ENCODE results near the gene ARMC3. TPM values are rescaled to one million over a fixed set of nuclear protein-coding genes. Genes with fewer than 3 reads are reported as not detected.

Gene ARMC3
- total and polyA plus RNA-seq, 9 of the 15 experiments (the other 6 are each of a cell fraction or from before 2014, with no cell fraction given) = 0.33 to 1.1 (median 0.62) TPM

- Histone ChIP-seq H3K27me3 (ENCODE audit: control insufficient read depth in 2 of 2, insufficient read depth in 2 of 2, low read length in 2 of 2) (no peaks in the 10 kb centered on the region), H3K79me2 (ENCODE audit: control insufficient read depth, insufficient read depth, low read length) (no peaks in the 10 kb centered on the region), H3K4me1 (replicated peaks in 1 of 2; ENCODE audit: control insufficient read depth in 2 of 2, insufficient read depth in 2 of 2, low read length in 2 of 2) (no peaks in the 10 kb centered on the region), H3K4me3 (no peak overlapping the region), H3K9me3 (replicated peaks; ENCODE audit: control insufficient read depth, insufficient read depth, low read depth, low read length) (no peaks in the 10 kb centered on the region; the same call in none of the 2 replicates), H3K27ac (ENCODE audit: extremely low read depth, low read depth, low read length) (no peak overlapping the region), H4K20me1 (replicated peaks; ENCODE audit: control insufficient read depth, insufficient read depth, low read length) (no peaks in the 10 kb centered on the region), H3K9me1 (ENCODE audit: control insufficient read depth, insufficient read depth, low read length) (no peaks in the 10 kb centered on the region), H2AFZ (ENCODE audit: low read depth, low read length) (peak overlapping the region; percentile 44), H3K4me2 (ENCODE audit: insufficient read depth, low read length) (no peak overlapping the region), H3K9ac (ENCODE audit: insufficient read depth in 1 of 2, low read depth in 2 of 2, low read length in 2 of 2) (no peak overlapping the region), H3K36me3 (ENCODE audit: control insufficient read depth, insufficient read depth, low read length) (no peaks in the 10 kb centered on the region)
- POLR2A ChIA-PET = interaction anchor here (1.0 to 1.7 kb wide), 2 partner anchors 9 to 23 kb away, joined by 3 to 4 read pairs; no protein-coding TSS in a partner anchor
- intact Hi-C loops (cut with micrococcal nuclease) (no loop called here), in situ Hi-C loops (cut with MboI) (no loop called here)
- FAIRE-seq (peak; percentile 79), DNase-seq (ENCODE audit: extremely low read depth in 1 of 4, low spot score in 3 of 4) (no peak), ATAC-seq (peak; percentile 40; the same call in 2 of the 3 replicates)
- BruUV-seq (replicated peaks) = no TSS peak
- TF ChIP-seq ARHGAP35 (IDR thresholded peaks at IDR 0.05; ENCODE audit: partially characterized antibody) (no peak), HCFC1 (IDR thresholded peaks at IDR 0.05; ENCODE audit: low read depth, low read length) (no peak), MNT (conservative IDR thresholded peaks at IDR 0.05) (no peak), GATAD2B (IDR thresholded peaks at IDR 0.05; ENCODE audit: borderline replicate concordance) (no peak), POLR2AphosphoS2 (IDR thresholded peaks at IDR 0.05; ENCODE audit: low read length) (no peak), SP2 (IDR thresholded peaks at IDR 0.05; ENCODE audit: extremely low read depth, low read depth, low read length, poor library complexity, severe bottlenecking) (no peak), SLC30A9 (CRISPR knock-in tag; IDR thresholded peaks at IDR 0.05) (no peak), ATF3 (IDR thresholded peaks at IDR 0.05) (no peak), ATF3 (CRISPR knock-in tag; conservative IDR thresholded peaks at IDR 0.05) (no peak), RBM15 (IDR thresholded peaks at IDR 0.05; ENCODE audit: insufficient read depth, low read length) (no peak), ZNF77 (CRISPR knock-in tag; IDR thresholded peaks at IDR 0.05) (no peak), CEBPB (tag; IDR thresholded peaks at IDR 0.05) (no peak), SETDB1 (IDR thresholded peaks at IDR 0.05; ENCODE audit: low read length) (no peak), NFIX (CRISPR knock-in tag; IDR thresholded peaks at IDR 0.05; ENCODE audit: low read depth) (no peak)
- CTCF ChIA-PET (ENCODE audit: low intra/inter-chr PET ratio) = no interaction called here
- 47% methylated on average over 3 of the region's 3 CpGs for WGBS (ENCODE audit: insufficient coverage, low coverage, missing lambda C conversion rate)
Measured at GRCh38 chr10:23031318-23031717, 103.5 kb downstream of the ARMC3 start.

Measured in K562 (cell line).